ENCODE measurements around the gene CDC42BPA.

CDC42BPA gene

GRCh38 chr1:227312361-227313025, 5.8 kb downstream of the CDC42BPA start:
- no peak for TF ChIP-seq CTCF (conservative IDR thresholded peaks at IDR 0.05)
- no peak overlapping the region for H3K27ac ChIP-seq

- H3K27ac ChIP-seq, result no peak overlapping the region
- no peak for TF ChIP-seq CTCF (conservative IDR thresholded peaks at IDR 0.05)
Measured at GRCh38 chr1:227311389-227312001, 6.8 kb downstream of the CDC42BPA start.

DNA sequence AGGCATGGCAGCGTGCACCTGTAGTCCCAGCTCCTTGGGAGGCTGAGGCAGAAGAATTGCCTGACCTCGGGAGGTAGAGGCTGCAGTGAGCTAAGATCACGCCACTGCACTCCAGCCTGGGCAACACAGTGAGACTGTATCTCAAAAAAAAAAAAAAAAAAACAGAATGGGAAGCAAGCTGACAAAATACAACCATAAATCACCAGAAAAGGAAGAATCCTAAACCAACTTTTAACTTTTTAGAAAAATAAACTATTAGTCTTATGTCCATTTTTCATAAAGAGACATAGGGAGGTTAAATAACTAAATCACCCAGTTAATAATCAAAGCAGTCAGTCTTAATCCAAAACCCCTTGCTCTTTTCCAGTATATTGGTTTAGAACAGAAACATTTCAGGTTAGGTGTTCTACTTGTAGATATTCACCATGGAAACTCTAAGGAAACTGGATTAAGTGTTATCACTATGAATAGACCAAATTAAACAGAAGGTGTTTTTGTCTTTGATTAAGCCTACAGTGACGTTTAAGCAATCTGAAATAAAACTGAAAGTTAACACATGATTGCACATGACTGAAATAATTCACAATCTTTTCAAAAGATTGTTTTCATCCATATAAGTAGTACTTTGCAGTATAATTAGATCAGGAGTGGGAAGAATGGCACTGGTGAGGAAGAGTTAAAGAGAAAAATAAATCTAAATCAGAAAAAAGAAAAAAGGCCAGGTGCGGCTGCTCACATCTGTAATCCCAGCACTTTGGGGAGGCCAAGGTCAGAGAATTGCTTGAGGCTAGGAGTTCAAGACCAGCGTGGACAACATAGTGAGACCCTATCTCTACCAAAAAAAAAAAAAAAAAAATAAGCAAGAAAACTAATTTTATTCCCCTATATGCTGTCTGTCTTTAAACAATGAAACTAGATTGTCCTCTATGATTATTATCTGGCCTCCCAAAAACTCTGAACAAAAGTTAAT, 9.6 kb downstream of the CDC42BPA start:
- no peak overlapping the region for H3K27ac ChIP-seq
- no peak for TF ChIP-seq CTCF (conservative IDR thresholded peaks at IDR 0.05)

GRCh38 chr1:227306689-227307088, 11.6 kb downstream of the CDC42BPA start:
- H3K27ac ChIP-seq, result no peak overlapping the region
- no peak for TF ChIP-seq CTCF (conservative IDR thresholded peaks at IDR 0.05)

GRCh38 chr1:227305894-227306626, 12.2 kb downstream of the CDC42BPA start:
- H3K27ac ChIP-seq, result no peak overlapping the region
- no peak for TF ChIP-seq CTCF (conservative IDR thresholded peaks at IDR 0.05)

GRCh38 chr1:227304665-227305064, 13.6 kb downstream of the CDC42BPA start:
- TF ChIP-seq CTCF (conservative IDR thresholded peaks at IDR 0.05), result no peak
- H3K27ac ChIP-seq, result no peak overlapping the region

Data from VCaP (cell line).